GM18870 (cell line): ENCODE data around the gene FLOT1.

Source experiments
- ATAC-seq: cut with Tn5 transposase; IDR thresholded peaks from one replicate; pipeline ENCODE4 v1.9.1; 2021; ENCODE audit warnings: moderate library complexity; ENCODE audit not compliant: unreplicated experiment

FLOT1 gene, protein sequence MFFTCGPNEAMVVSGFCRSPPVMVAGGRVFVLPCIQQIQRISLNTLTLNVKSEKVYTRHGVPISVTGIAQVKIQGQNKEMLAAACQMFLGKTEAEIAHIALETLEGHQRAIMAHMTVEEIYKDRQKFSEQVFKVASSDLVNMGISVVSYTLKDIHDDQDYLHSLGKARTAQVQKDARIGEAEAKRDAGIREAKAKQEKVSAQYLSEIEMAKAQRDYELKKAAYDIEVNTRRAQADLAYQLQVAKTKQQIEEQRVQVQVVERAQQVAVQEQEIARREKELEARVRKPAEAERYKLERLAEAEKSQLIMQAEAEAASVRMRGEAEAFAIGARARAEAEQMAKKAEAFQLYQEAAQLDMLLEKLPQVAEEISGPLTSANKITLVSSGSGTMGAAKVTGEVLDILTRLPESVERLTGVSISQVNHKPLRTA

DNA sequence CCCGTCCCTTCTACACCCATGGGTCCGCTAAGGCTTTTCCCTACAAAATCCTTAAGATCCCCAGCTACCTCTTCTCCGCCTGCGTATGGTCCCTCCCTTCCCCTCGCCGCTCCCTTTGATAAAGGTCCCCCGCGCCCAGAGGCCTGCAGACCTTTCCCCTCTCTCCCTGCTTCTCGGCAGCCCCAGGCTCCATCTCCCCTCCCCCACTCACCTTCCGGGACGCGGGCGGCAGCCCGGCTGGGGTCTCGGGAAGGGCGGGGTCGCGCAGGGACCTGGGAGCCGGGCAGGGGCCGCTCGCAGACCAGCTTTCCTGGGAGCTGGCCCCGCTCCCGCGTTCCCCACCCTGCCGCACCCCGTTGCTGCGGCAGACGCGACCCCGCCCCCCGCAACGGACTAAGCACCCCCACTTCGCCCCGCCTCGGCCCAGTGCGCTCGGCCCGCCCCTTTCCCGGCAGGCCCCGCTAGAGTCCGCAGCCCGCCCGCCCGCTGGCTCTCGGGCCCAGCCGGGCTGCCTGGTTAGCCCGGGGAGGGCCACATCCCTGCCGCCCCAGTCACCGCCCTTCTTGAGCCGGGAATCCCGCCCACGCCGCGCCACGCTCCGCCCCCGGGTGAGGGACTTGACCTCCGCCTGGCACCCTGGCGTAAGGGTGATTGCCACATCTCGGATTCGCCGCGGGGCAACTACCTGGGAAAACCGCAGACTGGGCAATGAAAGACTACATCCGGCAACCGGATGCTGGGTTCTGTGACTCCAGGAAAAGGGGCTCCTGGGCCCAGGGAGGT is at the start of gene FLOT1:
Gene FLOT1 (minus strand): TSS at position 372 of the 783 bp plus-strand sequence. CDS start 498 bp downstream, outside the sequence.
- ATAC-seq, result no peak

DNA sequence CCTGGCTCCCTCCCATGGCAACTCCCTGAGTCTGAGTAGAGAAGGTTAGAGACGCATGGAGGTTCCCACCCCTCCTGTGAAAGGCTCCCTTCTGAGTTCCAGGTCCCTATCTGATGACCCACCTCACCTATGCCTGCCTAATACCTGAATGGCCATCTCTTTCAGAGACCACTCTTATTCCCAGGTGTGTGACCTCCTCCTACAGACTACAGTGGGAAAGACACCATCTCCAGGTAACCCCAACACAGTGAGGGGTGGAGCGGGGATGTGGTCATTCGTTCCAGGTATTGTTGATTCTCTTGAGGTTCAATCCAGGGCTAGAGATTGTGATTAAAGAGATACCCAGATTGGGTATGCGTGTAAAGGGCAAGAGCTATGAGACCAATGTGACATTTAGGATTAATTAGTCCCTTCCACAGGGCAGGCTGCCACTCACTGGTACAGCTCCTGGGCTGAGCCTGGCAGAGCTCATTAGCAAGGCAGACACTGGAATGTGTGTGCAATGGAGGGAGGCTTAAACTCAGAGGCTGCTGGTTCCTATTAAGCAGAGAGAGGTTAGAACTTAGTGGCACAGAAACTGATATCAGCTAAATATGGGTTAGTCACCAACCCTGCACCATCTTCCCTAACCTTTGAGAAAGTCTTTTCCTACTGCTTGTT is 48.4 kb upstream of the FLOT1 start:
- ATAC-seq, result no peak

DNA sequence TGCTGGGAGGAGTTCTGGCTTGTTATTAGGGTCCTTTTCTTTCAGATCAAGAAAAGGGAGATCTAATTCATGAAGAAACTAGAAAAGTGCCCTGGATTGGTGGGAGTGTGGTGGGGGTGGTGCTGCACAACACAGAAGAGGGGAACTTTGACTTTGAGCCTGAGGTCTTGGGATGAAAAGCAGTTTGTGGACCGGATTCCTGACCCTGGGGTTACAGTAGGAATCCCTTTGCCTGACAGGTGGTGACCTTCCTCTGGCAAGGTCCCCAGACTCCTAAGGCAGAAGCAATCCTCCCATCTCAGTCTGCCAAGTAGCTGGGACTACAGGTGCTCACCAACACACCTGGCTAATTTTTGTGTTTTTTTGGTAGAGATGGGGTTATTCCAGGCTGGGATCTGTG is 47.1 kb upstream of the FLOT1 start:
- ATAC-seq, result no peak

DNA sequence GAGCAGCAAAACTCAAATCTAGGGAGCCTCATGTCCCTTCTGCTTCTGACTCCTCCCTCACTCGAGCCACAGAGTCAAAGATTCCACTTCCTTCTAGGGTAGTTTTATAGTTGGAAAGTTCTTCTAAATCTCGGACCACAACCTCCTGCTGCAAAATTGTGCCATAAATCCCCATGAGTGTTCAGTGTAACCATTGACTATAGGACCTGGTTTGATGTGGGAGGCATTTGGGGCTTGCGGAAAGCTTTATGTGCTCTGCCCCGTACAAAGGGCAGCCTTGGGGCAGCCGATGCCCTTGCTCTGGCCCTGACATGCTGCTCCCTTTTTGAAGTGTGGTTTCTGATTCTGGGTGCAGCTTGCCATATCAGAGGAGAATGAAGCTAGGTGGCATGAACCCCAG is 45.5 kb upstream of the FLOT1 start:
- no peak for ATAC-seq

DNA sequence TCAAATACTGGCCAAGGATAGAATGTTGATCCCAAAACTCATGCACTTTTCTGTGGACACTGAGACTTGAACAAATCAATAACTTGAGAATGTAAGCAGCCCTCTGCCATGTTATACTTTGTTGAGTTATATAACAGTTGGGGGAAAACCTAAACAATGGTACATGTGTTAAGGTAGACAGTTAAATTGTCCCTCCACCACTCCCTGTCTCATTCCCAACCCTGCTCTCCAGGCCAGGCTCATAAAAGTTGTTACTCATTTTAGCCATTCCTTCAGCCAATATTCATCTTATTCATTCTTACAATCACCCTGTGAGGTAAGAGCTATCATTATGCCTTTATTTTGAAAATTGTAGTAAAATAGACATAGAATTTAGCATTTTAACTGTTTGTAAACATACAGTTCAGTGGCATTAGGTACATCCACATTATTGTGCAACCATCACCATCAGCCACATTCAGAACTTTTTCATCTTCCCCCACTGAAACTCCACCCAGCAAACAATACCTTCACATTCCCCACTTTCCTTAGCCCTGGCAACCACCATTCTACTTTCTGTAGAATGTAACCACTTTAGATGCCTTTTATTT is 40.0 kb upstream of the FLOT1 start:
- no peak for ATAC-seq

DNA sequence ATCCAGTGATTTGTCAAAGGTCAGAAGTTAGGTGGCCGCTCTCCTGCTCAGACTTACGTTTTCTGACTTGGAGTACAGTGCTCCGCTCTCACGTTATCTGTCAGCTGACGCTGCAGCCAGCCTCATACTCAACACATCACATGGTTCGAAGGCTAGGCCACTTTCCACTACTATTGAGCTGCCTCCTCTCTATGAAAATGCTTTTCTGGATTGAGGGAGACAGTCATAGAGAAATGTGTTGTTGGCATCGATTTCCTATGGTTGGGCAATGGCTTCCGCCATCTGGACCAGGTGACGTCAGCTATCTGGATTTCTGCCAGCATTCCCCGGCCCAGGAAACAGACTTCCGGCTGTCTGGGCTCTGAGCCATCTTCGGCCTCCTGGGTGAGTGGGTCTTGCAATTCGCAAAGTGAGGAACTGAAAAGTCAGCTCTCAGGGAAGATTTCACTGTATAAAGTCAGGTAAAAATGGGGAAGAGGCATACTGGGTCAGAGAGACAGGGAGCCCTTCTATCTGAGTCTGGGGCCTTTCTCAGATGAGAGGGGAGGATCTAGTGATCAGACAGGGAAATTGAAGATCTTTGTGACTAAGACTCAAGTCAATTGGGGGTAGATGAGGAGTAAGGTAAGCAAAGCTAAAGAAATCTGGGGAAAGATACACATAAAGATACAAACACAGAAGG is 39.4 kb upstream of the FLOT1 start:
- ATAC-seq, result no peak

DNA sequence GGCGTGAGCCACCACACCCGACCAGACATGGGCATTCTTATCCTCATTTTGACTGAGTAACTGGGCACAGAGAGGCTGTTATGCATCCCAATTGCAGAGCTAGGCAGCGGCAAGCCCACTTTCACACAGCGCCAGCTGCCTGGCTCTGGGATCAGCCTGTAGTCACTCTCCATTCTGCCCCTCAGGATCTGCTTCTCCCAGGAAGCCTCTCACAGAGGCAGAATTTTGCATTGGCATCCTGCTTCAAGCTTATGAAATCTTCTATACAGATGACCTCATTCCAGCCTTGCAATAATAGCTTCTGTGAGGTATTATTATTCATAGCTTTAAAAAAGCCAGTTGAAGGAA is 38.9 kb upstream of the FLOT1 start:
- ATAC-seq, result no peak

DNA sequence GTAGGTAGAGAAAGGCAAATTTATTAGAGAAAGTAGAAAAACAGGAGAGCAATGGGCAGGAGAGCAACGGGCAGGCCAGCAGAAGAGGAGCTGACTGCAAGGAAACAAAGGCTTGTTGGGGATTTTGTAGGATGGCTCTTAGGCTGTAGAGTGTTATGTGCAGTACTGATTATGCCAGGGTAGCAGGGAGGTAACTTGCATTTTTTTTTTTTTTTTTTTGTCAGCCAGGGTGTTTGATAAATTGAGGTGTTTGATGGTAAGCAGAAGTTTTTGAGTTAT is 38.1 kb upstream of the FLOT1 start:
- no peak for ATAC-seq

DNA sequence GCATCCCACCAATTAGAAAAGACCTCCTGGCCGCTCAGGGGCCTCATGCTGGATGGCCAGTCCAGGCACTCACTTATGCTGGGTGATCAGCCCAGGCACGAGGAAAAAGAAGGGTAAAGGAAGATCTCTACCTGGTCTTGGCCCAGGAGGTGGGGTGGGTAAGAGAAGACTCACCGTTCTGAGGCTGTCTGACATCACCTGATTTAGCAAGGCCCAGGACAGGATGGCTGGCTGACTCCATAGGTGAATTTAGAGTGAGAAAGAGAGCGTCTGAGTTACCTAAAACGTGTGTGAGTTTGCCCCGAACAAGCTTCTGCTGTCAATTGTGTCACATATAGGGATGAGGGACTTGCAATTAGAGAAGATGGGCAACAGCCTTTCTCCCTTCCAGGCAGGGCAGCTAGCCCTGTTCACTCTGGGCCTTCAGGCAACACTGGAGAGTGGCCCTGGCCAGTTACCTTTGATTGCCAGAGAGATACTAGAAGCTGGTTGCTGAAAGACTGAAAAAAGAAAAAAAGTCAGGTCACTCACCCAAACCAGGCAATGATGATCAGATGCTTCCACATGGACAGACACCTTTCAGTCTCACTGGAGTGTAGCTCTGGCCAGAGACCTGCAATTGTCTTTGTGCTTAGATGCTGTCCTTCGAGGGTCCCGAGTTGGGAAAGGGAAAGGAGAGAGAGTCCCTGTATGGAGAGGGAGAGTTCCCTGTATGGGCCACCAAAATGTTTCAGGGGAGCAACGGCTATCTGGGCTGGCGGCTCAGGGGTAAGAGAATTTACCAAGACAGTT is 37.6 kb upstream of the FLOT1 start:
- no peak for ATAC-seq

DNA sequence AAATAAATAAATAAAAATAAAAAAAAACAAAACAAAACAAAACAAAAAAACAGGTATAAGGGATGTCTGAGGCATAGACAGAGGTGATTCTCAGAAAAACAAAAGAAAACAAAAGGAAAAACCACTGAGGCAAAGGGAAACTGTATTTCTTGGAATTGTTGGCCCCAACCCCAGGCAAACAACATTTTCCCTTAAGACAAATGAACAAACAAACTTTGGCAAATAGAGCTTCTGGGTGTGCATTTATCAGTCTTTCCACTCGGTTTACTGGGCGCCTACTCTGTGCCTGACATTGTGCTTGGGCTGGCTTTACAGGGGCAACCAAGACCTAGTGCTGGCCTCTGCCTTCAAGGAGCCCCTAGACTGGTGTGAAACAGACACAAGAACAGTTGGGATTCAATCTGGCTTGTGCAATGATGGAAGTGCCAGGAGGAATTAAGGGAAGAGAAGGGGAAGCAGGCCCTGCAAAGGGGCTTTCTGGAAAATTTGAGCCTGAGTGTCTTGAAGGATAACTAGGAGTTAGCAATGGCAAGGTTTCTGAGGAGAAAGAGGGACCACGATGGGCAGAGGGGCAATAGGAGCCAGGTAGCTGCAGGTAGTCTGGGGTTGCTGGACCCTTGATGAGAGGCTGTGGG is 35.6 kb upstream of the FLOT1 start:
- ATAC-seq, result no peak

DNA sequence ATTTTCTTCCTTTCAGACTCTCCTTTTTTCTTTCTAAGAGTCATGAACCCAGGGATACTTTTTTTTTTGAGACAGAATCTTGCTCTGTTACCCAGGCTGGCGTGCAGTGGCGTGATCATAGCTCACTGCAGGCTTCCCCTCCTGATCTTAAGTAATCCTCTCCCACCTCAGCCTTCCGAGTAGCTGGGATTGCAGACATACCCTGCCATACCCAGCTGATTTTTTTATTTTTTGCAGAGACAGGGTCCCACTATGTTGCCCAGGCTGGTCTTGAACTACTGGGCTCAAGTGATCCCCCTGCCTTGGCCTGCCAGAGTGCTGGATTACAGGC is 34.6 kb upstream of the FLOT1 start:
- no peak for ATAC-seq

DNA sequence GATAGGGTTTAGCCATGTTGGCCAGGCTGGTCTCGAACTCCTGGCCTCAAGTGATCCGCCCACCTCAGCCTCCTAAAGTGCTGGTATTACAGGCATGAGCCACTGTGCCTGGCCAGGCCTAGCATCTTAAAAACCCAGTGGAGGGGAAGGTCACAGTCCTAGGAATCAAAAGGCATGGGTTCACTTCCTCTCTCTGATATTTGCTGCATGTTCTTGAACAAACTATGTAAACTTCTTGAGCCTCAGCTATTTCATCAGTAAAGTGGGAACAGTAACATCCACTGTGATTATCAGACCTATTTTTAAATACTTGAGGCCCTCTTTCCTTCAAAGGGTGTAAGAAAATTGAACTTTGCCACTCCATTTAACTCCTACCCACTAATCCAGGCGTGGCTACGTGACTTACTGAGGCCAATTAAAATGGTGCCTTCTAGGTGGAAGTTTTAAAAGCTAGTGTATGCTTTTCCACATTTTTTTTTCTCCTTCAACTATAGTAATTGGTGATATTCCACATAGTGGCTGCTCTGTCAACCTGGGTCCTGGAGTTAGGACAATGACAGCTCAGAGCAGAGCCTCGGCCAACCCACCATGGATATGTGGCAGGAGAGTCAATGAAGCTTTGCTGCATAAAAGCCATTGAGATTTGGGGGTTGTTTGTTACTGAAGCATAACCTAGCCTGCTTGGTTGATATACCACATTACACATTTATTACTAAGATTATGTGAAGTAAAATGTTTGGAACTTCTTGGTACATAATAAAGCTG is 34.1 kb upstream of the FLOT1 start:
- no peak for ATAC-seq

DNA sequence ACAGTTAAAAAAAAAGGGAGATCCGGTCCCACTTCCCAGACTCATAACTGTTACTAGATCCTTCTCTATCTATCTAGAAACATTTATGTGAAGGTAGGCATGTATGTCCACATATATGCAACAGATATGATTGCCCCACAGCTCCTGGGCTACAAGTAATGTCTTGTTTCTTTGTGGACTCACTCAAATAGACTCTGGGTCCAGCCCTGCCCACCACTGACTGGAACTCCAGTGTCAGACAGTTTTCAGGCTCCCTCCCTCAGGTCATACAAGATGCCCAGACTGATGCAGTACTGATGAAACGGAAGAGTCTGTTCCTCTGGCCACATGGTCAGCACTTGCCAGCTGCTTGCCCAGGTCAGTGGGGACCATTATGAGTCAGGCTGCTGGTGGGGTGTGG is 32.6 kb upstream of the FLOT1 start:
- no peak for ATAC-seq

DNA sequence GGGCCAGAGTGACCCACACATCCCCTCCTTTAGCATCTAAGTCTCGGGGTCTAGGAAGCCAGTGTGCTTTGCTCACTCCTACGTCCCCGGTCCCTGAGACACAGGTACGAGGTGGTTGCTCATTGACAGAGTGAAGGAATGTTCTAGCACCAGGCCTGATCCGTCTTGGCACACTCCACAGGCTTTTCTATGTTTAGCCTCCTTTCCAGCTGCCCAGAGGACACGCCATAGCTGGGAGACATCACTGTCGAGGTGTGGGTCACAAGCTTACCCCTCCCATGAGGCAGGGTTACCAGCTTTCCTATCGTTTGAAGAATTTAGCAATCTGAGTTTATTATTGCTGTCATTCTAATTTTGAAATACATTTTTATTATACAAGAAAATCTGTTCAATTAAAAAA is 32.2 kb upstream of the FLOT1 start:
- ATAC-seq, result no peak

DNA sequence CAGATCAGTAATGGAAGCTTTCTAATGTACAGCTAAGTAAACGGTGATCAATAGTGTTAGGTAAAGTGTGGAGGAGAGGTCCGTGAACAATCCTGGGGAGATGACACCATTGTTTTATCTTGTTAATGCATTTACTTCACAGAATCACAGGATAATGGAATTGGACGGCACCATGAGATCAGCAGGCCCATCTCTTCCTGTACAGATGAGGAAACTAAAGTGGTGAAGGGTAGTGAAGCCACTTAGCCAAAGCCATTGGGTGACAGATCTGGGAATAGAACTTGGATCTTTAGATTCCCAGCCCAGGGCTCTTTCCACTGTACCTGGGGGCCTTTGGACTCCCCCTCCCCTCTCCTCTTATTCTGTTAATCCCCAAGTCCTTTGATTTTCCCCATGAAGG is 28.1 kb upstream of the FLOT1 start:
- no peak for ATAC-seq

DNA sequence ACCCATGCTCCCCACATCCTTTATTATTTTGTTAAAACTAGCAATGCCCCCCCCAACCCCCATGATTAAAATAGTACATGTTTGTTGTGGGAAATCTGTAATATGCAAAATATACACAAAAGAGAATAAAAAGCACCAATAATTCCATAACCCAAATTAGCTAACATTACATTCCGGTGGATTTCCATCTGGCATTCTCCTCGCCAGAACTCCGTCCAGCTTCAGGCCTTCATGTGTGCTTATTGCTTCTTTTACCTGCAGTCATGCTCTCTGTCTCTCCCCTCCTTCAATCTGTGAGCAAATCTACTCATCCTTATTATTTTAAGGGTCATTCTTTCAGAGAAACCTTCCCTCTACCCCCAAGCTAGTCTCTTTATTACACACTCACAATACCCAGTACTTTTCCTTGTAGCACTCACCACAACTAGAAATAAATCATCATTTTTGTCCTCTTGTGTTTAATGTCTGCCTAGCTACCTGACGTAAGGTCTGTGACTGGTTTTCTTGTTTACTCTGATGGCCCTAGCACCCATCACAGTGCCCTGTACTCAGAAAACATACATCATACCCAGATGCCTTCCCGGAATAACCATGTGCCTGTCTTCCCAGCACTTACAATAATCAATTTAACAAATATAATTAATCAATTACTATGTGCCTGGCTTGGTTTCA is 27.5 kb upstream of the FLOT1 start:
- no peak for ATAC-seq

DNA sequence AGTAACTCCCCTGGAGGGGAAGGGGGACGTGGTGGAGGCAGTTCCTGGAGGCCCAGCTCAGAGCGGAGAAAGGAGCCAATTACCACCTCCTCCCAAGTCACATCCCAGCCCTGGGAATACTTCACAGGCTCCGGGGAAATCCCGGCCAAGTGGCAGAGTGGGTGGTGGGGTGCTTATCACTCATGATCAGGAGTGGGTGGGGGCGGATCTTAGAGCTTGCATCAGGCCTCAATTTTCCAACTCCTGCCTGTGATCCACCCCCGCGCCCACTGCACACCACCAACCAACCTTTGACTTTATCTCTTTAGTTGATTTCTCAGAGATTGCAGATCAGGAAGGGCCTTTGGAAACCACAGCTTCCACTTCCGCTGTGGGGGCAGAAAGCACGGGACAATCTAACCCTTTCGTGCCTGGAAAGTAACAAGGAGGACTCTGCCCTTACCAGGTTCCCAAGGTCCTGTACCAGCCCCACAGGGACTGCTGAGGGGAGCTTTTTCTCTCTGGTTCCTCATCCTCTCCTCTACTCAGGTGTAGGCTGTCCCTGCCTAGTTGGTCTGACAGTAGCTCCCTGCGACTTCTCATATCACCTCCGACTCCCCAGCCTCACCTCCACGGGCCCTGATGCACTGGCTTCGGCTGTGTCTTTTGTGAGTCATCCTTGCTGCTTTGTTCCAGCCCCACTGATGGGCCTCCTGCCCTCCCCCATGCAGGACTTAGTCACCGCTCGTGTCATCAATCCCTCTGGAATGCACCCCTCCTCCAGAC is 26.8 kb upstream of the FLOT1 start:
- ATAC-seq, result no peak

DNA sequence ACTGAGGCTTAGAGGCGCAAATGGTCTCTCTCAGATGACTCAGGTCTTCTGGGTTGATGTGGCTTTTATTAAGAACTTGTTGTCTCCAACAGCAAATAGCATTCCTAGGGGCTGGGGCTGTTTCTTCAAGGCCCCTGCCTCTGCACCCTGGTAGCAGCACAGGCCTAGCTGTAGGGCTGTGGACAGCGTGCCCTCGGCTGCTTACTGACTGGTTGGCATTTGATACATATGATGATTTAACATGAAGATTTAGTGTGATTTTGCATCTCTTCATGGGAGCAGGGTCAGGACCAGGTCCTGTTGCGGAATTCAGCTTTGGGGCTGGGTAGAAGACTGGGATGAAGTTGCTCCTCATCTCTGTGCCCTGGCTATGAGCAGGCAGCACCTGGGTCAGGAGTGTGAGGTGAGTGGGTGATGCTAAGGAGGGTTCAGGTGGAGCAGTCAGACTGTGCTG is 26.2 kb upstream of the FLOT1 start:
- no peak for ATAC-seq
